Esophagus mucosa (tissue), 1 donor: ENCODE measurements around the gene COL15A1. TPM values are rescaled to one million over a fixed set of nuclear protein-coding genes. Genes with fewer than 3 reads are reported as not detected.

Experiments
- ATAC-seq: fragments of 200-7000 bp; cut with Tn5 transposase; one replicate; pipeline ENCODE4 v1.9.1; 2020
- total RNA-seq: library from RNA; stranded (reverse); gene quantifications from one replicate; pipeline ENCODE4 v1.2.4, GENCODE V29; 2023
- donor health status: DM: yes; HTN: yes; CAD: no.

Gene COL15A1
- total RNA-seq, 1 donor from 2014 or later = 7.5 TPM

DNA sequence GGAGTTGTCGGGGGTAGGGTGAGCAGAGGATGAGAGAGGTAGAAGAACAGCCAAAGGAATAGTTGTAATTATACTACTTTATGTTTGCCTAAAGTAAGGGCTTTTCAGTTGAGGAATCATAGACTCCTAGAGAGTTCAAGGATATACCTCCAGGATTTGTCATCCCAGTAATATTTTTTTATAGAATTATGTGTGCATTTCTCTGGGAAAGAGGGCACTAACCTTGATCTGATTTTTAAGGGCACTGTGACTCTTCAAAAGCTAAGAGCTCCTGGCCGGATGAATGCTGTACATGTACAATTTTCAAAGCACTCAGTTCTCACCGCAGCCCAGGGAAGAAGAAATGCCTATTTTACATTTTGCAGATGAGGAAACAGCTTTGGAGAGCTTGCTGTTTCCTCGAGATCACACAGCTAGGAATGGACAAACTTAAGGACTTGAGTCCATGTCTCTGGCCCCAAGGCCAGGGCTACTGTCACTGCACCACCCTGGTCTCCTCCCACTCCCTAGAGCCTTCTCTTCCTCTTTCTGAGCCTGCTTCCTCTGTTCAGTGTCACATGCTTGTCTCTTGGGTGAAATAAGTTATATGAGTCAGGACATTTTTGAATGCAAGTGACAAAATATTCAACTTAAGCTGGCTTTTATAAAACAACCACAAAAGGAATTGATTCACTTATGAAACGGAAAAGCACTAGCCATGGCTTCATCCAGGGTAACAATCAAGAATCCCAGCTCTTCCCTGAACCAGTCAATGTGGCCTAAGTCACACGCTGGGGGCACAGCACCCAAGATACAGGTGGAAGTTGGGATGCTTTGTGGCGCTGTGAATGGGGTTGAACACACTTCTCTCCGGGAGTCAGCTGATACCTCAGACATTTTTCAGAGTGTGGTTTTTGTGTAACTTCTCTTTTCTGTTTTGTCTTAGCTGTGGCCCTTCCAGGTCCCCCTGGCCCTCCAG, 115.5 kb downstream of the COL15A1 start:
- peak; percentile 68 for ATAC-seq

DNA sequence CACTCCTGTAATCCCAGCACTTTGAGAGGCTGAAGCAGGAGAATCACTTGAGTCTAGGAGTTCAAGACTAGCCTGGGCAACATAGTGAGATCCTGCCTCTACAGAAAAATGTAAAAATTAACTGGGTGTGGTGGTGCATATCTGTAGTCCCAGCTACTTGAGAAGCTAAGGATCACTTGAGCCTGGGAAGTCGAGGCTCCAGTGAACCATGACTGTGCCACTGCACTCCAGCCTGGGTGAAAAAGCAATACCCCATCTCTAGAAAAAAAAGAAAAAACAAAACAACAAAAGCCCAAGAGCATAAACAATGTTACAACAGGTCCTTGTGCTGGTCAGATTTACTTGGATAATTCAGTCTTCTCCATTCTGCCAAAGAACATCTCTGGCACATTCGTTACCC, 116.9 kb downstream of the COL15A1 start:
- ATAC-seq = no peak

DNA sequence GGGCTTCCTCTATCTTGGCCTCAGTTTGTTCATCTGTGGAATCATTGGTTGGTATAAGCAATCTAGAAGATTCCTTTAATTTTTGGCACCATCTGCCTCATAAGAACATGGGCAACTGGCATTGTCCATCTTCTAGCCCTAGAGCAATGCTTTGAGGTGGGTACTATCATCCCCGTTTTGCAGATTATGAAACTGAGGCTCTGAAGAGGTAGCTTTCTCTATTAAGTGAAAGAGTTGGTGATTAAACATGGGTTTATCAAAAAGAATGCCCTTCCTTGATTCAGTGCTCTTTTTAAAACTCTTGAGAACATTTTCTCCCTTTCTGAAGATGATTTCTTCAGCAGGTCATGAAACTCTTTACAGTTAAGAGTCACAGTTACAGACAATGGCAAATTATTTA, 118.8 kb downstream of the COL15A1 start:
- no peak for ATAC-seq

GRCh38 chr9:99063522-99063921, 119.8 kb downstream of the COL15A1 start:
- ATAC-seq = no peak

DNA sequence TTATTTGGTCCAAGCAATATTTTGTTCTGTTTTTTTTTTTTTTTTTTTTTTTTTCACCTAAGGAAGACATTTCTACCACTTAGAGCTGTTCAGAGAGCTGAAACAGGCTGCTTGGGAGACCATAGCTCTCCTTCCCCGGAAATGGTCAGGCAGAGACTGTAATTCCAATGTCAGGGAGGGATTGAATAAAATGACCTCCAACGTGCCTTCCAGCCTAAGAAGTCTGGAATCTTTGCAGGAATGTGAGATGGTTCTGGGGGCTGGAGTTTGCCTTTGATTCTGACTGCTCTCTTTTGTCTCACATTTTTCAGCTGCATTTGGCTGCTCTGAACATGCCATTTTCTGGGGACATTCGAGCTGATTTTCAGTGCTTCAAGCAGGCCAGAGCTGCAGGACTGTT, 122.9 kb downstream of the COL15A1 start:
- ATAC-seq = no peak

DNA sequence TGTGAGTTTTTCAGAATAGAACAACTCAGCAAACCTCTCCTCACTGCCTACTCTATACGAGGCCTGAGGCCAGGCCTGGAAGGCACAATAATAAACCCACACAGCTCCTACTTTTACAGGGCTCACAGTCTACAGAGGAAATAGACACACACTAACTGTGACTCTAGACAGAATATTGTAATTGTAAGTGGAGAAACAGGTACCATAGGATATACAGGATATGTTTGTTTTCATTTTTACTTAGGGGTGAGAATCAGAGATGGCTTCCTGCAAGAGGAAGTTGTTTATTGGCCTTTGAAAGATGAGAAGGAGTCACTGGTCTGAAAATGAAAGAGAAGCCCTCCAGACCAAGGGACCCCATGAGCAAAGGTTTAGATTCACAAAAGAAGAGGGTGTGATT, 125.4 kb downstream of the COL15A1 start:
- ATAC-seq = no peak

- no peak for ATAC-seq
Observed at GRCh38 chr9:99069546-99069945, 125.8 kb downstream of the COL15A1 start.

GRCh38 chr9:99070681-99071080, 127.0 kb downstream of the COL15A1 start:
- ATAC-seq = no peak

- ATAC-seq = no peak
Observed at GRCh38 chr9:99071313-99072039, 127.8 kb downstream of the COL15A1 start.

DNA sequence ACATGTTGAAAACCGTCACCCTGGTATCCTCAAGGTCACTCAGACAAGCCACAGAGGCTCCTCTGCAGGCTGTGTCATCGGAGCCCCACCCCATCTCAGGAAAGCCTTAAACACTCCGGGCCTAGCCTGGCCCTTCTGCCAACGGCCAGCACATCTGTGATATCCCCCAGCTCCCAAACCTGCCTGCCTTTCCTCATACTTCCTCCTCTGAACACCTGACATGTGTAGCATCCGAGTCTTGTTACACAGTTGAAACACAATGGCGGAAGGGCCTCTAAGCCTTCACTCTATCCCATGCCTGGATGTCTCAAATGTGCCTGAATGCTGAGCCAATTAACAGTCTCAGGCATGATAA, 128.3 kb downstream of the COL15A1 start:
- no peak for ATAC-seq

GRCh38 chr9:99073347-99073746, 129.6 kb downstream of the COL15A1 start:
- no peak for ATAC-seq

GRCh38 chr9:99073985-99074901, 130.5 kb downstream of the COL15A1 start:
- no peak for ATAC-seq

DNA sequence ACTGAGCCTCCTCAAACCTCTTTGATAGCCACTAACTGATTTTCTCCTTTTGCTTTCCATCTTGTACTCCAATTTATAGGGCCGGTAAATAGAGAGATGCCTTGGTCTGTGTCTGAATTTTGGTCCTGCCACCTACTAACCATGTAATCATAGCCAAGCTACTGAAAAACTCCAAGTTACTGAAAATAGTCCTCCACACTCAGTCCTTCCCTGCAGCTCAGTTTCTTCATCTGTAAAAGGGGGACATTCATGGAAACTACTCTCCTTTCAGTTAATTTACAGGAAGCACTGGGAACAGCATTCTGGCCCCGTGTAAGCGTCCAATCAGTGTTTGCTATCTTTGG, 131.2 kb downstream of the COL15A1 start:
- ATAC-seq = no peak

- ATAC-seq = no peak
Observed at GRCh38 chr9:99075246-99075912, 131.7 kb downstream of the COL15A1 start.

GRCh38 chr9:99076030-99076429, 132.3 kb downstream of the COL15A1 start:
- no peak for ATAC-seq

DNA sequence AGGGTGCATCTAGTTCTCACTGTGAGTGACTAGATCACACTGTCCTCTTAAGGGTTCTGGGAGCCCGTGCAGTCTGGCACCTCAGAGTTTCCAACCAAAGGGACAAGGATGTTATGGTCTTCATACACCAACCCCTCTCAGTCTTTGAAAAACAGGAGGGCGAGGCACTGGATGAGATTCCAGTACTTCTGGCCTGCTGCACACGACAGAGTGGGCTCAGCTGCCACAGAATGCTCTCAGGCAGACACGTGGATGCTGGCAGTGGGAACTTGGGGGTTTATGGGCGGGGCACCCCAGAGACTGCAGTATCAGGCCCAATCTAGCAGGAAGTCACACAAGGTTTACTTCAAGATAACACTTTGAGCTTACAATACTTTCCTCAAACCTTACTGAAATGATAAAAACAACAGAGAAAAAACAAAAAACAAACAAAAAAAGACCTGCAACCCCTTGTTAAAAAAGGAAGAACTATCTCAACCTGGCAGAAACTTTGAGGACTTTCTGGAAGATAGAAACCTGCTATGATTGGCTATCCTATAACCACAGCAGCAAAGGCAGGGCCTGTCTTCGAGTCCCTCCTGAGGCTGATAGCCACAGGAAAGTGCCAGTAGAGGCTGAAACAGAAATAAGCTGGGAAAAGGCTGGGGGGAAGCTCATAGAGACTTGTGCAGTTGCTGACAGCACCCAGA, 132.9 kb downstream of the COL15A1 start:
- ATAC-seq = no peak

DNA sequence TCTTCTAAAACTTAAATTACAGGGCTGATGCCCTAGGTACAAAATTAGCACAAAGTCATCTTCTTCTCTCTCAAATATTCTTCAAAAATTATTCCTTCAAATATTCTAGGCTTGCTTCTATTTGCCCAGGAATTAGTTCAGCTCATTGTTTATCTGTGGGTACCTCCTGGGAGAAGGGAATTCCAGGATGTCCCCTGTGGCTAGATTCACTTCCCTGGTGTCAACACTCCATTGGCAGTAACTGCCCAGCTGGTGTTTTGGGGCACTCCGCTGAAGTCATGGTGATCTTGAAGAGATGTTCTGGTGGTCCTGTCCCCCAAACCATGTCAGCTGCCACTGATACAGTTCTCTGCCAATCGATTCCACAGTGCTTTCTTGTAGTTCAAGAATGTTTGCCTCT, 135.0 kb downstream of the COL15A1 start:
- ATAC-seq = no peak

DNA sequence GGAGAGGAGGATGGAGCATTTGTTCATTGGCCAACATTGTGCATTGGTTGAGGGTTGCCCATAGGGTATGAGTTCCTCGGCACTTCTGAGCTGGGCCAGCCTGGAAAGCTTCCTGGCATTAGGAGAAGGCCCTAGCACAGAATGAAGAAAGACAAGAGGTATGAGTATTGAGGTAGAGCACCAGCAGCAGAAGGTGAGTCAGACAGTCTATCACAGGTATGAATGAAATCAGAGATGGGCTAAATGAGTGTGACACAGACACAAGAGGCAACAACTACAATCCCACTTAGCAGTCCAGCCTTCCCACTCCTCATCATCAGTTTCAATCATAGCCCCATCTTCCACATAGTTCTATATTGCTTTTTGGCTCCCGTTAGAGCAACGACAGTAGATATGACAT, 135.8 kb downstream of the COL15A1 start:
- no peak for ATAC-seq

DNA sequence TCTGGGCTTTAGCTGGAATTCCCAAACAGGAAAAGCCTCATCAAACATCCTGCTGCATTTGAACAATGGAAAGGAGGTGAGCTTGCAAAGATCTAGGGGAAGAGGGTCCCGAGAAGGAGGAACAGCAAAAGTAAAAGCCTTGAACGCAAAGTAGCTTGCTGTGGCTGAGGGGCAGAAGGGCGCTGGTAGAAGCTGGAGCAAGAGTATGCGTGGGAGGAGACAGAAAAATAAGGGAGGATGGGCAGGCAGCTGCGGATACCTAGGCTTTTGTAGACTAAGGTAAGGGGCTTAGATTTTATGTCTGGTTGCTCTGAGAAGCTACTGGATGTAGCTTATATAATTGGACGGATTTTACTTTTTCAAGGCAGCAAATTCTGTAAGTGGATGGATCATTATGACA, 139.3 kb downstream of the COL15A1 start:
- no peak for ATAC-seq

- ATAC-seq = no peak
Observed at GRCh38 chr9:99085949-99086948, 142.5 kb downstream of the COL15A1 start.
